GM12878 (cell line): ENCODE results near the gene ATF3.

Experiments
- POLR2A ChIP-seq: IDR thresholded peaks from 2 replicates; pipeline ENCODE4 v1.6.1; 2011; ENCODE audit warnings: low read depth, mild to moderate bottlenecking, low read length
- ZZZ3 ChIP-seq: IDR thresholded peaks from 2 replicates; pipeline ENCODE4 v1.6.1; 2011; ENCODE audit warnings: low read depth; ENCODE audit not compliant: control insufficient read depth, insufficient read length
- TF ChIP-seq, protein P1 (sequence below): fragments of 450-650 bp; IDR thresholded peaks from 2 replicates; pipeline ENCODE4 v1.6.1; 2018; ENCODE audit warnings: mild to moderate bottlenecking, low read depth, moderate library complexity; ENCODE audit not compliant: partially characterized antibody
- TF ChIP-seq, protein P2 (sequence below), 3 experiments: IDR thresholded peaks in 2 of 3; conservative IDR thresholded peaks in 1 of 3; 2 replicates each; pipeline ENCODE4 v1.5.1; 2011; ENCODE audit warnings: low read depth in 3 of 3, low read length in 3 of 3, mild to moderate bottlenecking in 3 of 3, control low read depth in 2 of 3, moderate library complexity in 2 of 3, inconsistent platforms in 1 of 3, mixed read lengths in 1 of 3; ENCODE audit not compliant: control insufficient read depth in 2 of 3, insufficient read depth in 1 of 3; ENCODE audit errors: extremely low read depth in 1 of 3

DNA sequence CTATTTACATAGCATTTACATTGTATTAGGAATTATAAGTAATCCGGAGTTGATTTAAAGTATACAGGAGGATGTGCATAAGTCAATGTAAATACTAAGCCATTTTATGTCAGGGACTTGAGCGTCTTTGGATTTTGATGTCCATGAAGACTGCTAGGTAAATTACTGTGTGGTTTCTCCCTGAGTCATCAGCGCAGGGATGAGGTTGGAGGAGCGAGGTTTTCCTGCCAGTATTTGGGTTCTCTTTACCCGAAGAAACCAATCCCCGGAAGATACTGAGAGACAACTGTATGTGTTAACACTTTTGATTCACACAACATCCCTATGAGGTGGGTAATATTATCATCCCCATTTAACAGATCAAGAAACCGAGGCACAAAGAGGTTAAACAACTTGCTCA is 61.7 kb downstream of the ATF3 start:
- TF ChIP-seq, protein P1, sequence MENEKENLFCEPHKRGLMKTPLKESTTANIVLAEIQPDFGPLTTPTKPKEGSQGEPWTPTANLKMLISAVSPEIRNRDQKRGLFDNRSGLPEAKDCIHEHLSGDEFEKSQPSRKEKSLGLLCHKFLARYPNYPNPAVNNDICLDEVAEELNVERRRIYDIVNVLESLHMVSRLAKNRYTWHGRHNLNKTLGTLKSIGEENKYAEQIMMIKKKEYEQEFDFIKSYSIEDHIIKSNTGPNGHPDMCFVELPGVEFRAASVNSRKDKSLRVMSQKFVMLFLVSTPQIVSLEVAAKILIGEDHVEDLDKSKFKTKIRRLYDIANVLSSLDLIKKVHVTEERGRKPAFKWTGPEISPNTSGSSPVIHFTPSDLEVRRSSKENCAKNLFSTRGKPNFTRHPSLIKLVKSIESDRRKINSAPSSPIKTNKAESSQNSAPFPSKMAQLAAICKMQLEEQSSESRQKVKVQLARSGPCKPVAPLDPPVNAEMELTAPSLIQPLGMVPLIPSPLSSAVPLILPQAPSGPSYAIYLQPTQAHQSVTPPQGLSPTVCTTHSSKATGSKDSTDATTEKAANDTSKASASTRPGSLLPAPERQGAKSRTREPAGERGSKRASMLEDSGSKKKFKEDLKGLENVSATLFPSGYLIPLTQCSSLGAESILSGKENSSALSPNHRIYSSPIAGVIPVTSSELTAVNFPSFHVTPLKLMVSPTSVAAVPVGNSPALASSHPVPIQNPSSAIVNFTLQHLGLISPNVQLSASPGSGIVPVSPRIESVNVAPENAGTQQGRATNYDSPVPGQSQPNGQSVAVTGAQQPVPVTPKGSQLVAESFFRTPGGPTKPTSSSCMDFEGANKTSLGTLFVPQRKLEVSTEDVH: no peak
- TF ChIP-seq, protein P2, sequence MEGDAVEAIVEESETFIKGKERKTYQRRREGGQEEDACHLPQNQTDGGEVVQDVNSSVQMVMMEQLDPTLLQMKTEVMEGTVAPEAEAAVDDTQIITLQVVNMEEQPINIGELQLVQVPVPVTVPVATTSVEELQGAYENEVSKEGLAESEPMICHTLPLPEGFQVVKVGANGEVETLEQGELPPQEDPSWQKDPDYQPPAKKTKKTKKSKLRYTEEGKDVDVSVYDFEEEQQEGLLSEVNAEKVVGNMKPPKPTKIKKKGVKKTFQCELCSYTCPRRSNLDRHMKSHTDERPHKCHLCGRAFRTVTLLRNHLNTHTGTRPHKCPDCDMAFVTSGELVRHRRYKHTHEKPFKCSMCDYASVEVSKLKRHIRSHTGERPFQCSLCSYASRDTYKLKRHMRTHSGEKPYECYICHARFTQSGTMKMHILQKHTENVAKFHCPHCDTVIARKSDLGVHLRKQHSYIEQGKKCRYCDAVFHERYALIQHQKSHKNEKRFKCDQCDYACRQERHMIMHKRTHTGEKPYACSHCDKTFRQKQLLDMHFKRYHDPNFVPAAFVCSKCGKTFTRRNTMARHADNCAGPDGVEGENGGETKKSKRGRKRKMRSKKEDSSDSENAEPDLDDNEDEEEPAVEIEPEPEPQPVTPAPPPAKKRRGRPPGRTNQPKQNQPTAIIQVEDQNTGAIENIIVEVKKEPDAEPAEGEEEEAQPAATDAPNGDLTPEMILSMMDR (IDR thresholded peaks at IDR 0.05 in 2 of 3, conservative IDR thresholded peaks at IDR 0.05 in 1 of 3; ENCODE audit: control insufficient read depth in 2 of 3, extremely low read depth in 1 of 3, insufficient read depth in 1 of 3, low read depth in 3 of 3, low read length in 3 of 3): no peak
- no peak for TF ChIP-seq ZZZ3
- TF ChIP-seq POLR2A: no peak
